ENCODE measurements around the gene PTN.

- TF ChIP-seq GATA2 (IDR thresholded peaks at IDR 0.05; ENCODE audit: low read depth, low read length) = no peak
- TF ChIP-seq GATA3 (IDR thresholded peaks at IDR 0.05; ENCODE audit: low read depth, low read length) = no peak
These were observed 30.3 kb downstream of the PTN start for GRCh38 chr7:137313201-137313600.
